Epithelial cell of proximal tubule (primary cell): ENCODE results near the gene RGS14. TPM values are rescaled to one million over a fixed set of nuclear protein-coding genes. Genes with fewer than 3 reads are reported as not detected.

Source experiments
- DNase-seq: peaks from one replicate; pipeline ENCODE4 v3.0.0-alpha.2; 2011; ENCODE audit warnings: low read depth
- H3K4me3 ChIP-seq: 2 replicates; pipeline ENCODE4 v1.5.1; 2011; ENCODE audit warnings: low read depth, mild to moderate bottlenecking, low read length
- CTCF ChIP-seq: conservative IDR thresholded peaks from 2 replicates; pipeline ENCODE4 v1.5.1; 2012; ENCODE audit warnings: low read depth, mild to moderate bottlenecking, low read length
- total RNA-seq: library from RNA; depleted of rRNA; stranded (reverse); fragments of >200 nt; gene quantifications from 2 replicates; pipeline ENCODE4 v1.2.3, GENCODE V29; 2015

RGS14 gene
- total RNA-seq, 1 donor from 2014 or later = 19.6 TPM

GRCh38 chr5:177329883-177330282, 27.8 kb upstream of the RGS14 start:
- H3K4me3 ChIP-seq = no peak overlapping the region
- no peak for TF ChIP-seq CTCF
- DNase-seq = no peak

- no peak overlapping the region for H3K4me3 ChIP-seq
- no peak for DNase-seq
- TF ChIP-seq CTCF = no peak
Observed at GRCh38 chr5:177330991-177331842, 26.5 kb upstream of the RGS14 start.

DNA sequence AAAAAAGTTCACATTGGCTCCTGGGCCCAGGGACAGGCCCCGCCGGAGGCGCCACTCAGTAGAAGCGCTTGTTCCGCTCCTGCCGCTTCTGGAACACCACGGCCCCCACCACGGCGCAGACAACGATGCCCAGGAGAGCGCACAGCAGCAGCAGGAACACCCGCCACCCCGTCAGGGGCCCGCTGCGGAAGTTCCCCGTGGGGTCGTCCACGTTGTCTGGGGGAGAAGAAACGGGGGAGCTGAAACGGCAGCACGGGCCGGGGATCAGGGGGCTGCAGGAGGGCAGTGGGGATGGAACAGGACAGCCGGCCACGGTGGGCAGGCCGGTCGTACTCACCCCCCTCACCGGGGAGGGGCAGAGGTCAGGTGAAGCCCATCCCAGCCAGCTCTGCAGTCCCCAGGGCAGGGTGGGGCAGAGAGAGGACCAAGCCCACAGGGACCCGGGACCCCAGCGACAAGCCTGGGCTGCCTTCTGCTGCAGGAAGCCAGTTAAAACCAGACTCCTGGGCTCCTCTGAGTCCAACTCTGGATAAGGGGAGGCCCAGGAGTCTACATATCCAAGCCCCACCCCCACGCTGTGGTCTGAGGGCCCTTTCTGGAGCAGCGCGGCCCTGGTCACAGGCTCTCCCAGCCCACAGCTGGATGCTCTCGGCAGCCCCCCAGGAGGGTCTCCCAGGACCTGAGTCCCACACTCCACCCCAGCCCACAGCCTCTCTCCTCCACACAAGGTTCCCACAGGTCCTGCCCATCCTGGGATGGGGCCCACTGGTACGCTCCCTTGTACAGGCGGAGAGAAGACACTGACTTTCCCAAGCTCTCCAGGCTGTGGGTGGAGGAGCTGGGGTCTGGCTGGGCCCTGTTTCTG, 25.5 kb upstream of the RGS14 start:
- no peak for TF ChIP-seq CTCF
- no peak for DNase-seq
- H3K4me3 ChIP-seq = no peak overlapping the region

DNA sequence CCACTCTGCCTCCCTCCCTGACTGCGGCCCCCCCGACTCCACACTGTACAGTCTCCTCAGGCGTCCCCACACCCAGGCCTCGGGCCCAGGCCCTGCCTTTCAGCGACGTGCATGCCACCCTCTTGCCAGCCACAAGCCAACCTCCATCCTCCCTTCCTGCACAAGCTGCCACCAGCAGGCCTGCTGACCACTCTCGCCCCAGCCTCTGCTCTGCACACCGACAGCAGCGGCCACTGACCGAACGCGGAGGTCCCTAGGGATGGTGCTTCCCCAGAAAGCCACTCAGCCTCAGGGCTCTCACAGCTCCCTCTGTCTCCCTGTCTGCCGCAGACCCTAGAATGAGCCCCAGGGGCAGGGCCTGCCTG, 24.8 kb upstream of the RGS14 start:
- H3K4me3 ChIP-seq = no peak overlapping the region
- no peak for DNase-seq
- no peak for TF ChIP-seq CTCF

- H3K4me3 ChIP-seq = no peak overlapping the region
- no peak for DNase-seq
- no peak for TF ChIP-seq CTCF
Observed at GRCh38 chr5:177333420-177334154, 24.1 kb upstream of the RGS14 start.

- DNase-seq = no peak
- no peak for TF ChIP-seq CTCF
- H3K4me3 ChIP-seq = no peak overlapping the region
Observed at GRCh38 chr5:177334155-177334551, 23.6 kb upstream of the RGS14 start.
